Effector CD8-positive, alpha-beta T cell (primary cell): ENCODE data around the gene SPATA32.
"Not testable (repeated sequence)": the region's sequence is repeated elsewhere in the genome, so short reads cannot be mapped to it uniquely, and the experiment has no call there.

ENCODE experiments used
- DNase-seq: peaks from one replicate; lab custom pipeline; 2025; lab: John Stamatoyannopoulos, UW
- total RNA-seq, 4 experiments: gene quantifications; one replicate each; lab custom pipeline; 2026; lab: John Stamatoyannopoulos, UW

Gene SPATA32, protein sequence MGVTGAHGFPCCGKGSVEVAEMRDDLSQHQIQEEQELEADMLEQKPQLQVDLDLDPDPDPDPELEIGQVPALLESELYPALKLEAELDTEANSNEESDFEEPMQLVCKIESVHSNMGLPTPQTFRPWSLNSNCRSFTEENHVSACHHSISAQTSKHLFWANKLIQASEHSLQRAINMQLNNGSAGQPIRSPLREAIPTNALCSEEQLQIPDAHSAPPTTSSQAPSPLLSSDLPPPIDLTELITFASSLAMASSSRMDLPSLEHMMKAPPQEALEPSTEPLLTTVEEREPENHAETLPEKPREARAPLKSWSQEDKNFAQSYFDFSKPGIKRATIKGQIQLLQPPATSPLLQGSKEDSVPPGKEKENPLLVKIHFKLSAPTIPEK
- 0.10 to 0.85 (median 0.54) reads per million in 4 experiments for total RNA-seq

DNA sequence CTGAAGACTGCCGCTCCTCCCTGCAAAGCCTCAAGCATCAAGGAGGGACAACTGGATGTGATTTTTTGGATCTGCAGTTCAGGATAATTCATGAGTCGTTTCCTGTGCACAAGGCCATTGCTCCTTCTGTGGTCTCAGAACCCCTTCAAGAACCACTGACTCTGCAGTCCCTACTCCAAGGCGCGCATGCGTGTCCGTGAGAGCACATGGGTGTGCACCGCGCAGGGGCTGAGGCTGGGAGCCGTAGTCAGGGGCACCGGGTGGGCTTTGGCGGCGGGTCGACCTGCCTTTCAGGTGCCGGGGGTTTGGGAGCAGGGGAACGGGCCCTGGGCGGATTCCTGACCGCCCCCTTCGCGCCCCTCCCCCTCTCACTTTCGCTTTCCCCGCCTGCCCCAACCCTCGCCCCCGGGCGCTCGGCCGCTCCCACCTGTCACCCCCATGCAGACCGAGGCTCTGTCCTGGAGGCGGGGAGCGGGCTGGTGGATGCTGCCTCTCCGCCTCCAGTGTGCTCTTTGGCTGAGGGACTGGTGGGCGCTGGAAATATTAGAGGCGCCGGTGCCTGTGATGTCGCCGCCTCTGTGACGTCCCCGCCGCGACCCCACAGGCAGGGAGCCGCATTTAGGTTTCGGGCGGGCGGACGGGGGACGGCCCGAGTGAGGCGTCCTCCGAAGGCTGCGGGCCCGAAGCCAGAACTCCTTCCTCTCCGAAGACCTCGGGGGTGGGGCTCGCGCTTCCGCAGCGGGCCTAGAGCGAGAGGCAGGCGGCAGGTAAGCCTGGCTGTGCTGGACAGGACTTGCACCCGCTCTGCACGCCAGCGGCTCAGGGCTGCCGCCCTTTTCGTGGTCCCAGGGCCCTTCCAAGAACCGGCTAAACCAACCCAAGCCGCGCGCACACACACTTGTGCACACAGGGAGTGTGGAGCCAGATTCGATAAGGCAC lies at the start of gene SPATA32:
Gene SPATA32, minus strand, starts transcription at position 518 of the 939 bp plus-strand sequence. Its CDS starts 78 bp downstream, at position 440.
- DNase-seq, result peak; percentile 54

DNA sequence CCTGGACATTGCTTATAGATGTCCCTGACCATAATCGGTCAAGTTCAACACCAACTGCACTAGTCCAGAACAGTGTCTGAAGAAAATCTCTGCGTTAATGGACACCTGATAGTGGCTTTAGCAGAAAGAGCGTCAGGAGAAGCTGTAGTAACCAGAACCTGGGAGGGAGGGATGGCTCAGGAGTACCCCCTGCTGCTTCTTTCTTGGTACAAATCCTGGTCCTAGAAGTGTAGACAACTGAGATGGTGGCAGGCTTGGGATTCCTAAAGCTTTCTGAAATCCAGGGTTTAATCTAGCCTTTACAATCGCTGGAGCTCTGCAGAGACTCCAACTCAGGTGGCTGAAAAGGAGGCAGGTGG lies 49.5 kb upstream of the SPATA32 start:
- DNase-seq, result no peak

DNA sequence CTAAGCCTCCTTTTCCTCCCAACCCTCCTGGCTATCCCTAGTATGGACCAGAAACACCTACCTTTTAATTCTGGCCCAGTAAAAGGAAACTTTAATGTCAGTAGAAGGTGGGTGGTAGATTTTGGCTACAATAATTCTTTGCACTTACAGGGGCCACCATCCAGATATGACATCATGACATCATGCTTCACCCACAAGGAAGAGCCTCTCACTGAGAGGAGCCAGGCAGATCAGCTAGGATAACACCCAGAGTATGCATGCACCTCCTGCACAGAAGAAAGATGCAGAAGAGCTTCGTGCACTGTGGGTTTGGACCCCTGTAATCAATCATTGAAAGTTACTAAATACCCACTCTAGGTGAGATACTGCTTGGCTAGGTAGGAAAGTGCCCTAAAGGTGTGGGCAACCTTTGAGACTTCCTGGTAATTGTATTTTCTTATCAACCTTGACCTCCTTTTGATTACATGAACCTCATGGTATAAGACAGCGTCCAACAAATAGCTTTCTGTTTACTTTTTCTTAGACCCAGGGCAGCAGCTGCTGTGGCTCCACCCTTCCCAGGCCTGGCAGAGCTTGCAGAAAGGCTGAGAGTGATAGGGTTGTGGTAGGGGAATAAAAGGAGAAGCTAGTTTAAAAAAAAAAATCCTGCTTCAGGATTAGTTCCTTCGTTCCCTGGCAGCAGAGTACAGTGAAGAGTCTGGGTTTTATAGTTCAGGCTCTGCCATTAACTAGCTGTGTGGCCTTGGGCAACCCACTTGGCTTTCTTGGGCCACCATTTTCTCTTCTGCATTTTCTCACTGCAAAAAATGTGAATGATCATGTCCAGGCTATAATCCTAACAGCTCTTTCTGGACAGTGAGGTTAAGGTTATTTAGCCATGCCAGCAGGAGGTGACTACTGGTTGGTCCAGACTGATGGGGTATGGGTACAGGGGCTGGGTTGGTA lies 48.8 kb upstream of the SPATA32 start:
- no peak for DNase-seq

DNA sequence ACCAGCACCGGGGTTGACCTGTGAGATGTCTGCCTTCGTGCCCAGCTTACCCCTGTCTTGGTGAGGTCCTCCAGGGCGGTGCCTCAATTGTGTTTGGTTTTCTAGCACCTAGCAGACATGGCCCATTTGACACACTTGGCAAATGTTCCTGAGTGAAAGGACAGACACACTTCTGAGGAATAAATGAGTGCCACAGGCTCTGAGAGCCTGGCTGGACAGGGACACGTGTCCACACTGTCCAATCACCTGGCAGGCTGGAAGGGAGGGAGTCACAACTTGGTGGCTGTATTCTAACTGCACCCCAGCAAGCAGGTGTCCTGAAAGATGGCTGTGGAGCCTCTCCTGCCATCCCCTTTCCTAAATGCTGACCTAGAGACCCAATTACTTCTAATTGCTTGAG lies 47.5 kb upstream of the SPATA32 start:
- DNase-seq, result no peak

DNA sequence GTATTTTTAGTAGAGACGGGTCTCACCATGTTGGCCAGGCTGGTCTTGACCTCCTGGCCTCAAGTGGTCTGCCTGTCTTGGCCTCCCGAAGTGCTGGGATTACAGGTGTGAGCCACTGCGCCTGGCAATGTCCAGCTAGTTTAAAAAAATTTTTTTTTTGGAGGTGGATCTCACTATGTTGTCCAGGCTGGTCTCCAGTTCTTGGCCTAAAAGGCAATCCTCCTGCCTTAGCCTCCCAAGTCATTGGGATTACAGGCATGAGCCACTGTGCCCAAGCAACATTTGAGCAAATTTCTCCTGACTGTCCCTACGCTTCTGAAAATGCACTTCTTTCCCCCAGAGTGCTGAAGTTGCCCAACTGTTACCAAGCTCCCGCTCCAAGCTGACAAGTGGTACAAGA lies 46.9 kb upstream of the SPATA32 start:
- DNase-seq, result no peak

DNA sequence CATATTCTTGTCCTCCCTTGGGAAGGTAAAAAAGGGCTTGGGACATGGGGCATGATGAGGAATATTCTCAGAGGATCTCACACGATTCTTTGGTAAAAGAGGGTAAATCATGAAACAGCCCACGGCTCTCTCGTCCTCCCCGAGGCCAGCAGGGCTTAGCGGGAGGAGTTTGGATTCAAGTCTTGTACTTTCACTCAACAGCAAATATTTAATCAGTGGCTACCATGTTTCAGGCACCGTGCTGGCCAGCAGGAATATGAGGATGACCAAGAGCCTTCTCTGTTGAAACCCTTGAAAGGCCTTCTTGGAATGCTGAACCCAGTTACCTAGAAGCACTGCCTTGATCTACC lies 46.1 kb upstream of the SPATA32 start:
- DNase-seq, result no peak

DNA sequence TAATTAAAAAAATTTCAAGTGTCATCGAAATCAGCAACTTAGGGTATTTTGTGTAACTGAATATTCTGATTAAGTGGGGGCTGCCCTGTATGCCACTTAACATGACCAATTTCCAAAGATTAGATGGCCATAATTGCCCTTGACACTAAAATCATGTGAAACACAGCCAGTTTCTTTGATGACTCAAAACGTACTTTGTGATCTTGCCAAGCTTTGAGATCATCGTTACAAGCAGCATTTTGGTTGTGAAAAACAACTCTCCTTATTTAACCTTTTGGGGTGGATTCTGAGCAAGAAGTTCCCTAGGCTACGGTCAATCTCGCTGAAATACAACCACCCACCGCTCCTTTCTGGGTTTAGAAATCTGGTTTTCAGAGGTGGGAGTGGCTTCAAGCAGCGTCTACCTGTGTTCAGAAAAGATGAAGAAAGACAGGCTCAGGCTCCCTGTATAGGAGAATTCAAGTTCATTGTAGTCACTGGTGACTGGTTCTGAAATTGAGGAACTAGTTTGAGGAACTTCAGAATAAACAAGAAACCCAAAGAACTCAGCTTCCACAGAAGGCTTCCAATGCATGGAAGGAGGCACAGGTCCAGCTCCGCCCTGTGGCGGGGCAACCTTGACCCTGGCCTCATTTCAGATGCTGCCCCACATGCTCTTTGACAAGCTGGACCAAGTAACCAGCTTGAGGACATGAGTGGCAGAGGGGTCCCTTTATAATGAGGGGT lies 45.6 kb upstream of the SPATA32 start:
- no peak for DNase-seq

DNA sequence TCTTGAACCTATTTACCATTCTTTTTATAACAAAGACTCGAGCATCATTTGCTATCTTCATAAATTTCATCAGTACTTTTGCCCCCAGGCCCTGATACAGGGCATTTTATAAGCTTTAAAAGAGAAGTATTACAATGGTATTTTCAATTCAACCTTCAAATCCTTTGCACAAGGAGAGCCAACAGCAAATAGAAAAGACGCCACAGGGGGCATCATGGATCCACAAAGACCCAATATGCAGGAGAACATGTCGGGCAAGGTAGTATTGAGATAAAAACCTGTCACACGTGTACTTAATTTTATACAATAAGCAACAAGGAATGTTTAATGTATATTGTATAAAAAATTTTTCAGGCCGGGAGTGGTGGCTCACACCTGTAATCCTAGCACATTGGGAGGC lies 44.7 kb upstream of the SPATA32 start:
- DNase-seq, result no peak

DNA sequence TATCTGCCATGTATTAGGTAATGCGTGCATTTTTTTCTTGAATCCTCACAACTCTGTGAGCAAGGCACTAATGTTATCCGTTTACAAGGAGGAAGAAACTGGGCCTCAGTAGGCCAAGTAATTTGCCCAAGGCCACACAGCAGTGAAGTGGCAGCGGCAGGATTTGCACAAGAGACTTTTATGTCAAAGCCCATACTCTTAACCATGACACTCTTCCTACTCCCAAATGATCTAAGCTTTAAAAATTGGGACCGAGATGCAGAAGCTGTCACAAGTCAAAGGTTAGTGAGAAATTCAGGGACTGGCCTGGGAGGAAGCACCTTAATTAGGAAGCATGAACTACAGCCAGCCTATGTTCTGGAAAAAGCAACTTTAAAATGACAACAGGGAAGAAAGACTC lies 44.2 kb upstream of the SPATA32 start:
- DNase-seq, result no peak

DNA sequence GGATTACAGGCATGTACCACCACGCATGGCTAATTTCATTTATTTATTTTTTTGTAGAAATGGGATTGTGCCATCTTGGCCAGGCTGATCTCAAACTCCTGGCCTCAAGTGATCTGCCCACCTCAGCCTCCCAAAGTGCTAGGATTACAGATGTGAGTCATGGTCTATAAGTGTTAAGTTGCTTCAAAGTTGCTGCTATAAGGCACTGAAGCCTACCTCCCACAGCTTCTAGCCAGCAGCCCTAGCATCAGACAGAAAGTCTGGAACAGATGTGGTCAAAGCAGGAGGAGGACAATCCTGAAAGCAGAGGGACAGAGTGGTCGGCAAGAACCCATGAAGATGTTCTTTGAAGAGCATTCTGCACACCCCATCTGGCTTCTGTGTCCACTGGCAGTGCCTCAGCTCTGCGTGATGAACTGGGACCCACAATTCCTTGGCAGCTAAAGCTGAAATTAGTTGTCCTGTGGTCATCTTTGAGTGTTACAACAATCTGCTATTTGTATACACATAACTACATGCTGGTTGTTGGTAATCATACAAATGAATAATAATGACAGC lies 43.7 kb upstream of the SPATA32 start:
- no peak for DNase-seq

DNA sequence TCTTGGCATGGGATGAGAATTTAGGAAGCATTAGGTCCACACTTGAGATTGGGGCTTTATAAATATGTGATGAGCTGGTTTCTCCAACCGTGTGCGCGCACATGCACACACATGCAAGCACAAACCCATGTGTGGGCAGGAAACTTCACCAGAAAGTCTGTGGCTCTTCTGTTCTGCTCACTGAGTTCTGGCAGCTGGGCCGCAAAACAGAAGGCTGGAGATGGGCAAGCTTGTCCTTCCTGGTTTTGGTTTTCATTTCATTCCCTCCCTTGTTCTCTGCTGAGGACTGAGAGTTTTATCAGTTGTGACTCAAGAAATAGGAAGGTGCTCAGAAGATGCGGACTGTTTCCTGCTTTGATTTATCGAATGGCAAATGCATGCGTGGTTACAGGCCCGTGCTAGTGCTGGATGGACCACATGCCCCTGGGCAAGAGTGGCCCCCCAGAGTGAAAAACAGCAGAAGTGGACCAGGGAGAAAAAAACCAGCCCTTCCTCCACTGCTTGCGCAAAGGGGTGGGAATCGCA lies 40.8 kb upstream of the SPATA32 start:
- DNase-seq, result no peak

DNA sequence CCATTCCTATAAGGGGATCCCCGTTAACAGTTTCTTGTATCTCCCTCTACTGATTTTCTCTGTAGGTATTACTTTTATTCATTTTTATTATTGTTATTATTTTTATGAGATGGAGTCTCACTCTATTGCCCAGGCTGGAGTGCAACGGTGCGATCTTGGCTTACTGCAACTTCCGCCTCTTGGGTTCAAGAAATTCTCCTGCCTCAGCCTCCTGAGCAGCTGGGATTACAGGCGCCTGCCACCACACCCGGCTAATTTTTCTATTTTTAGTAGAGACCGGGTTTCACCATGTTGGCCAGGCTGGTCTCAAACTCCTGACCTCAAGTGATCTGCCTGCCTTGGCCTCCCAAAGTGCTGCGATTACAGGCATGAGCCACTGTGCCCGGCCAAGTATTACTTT lies 40.3 kb upstream of the SPATA32 start:
- DNase-seq, result not testable (repeated sequence)

DNA sequence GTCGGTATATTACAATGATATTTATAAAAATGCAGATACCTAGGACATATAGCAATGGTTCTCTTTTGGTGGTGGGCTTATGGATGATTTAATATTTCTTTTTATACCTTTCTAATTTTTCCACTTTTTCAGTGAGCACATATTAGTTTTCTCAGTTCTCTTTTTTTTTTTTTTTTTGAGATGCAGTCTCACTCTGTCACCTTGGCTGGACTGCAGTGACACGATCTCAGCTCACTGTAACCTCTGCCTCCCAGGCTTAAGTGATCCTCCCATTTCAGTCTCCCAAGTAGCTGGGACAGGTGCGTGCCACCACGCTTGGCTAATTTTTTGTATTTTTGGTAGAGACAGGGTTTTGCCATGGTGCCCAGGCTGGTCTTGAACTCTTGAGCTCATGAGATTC lies 39.8 kb upstream of the SPATA32 start:
- no peak for DNase-seq

DNA sequence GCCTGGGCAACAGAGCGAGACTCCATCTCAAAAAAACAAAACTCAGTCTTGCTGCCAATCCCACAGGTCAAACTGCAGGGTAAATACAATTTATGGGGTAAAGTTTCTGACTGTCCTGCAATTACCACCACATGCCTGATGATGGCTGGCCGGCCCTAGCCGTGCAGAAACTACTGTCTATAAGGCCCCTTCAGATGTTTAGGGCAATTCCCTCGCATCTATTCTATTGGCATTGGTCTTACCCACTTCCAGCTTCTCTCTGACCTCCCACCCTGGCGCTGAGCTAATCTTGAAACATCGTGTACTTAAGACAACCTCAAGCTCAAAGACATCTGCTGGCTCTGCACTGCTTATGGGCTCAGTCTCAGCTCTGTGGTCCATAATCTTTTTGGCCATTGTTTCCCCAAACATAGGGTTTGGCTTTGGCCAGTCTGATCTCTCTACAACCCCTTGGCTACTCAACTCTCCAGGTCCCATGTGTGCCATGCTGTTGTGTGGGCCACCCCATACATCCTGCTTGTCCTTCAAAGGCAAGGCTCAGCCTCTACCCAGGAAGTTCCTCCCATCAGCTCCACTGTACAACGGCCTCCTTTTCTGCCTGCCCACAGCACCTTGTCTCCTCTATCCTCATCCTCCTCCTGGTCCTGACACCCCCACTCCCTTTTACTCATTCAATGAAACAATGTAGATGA lies 38.3 kb upstream of the SPATA32 start:
- no peak for DNase-seq

DNA sequence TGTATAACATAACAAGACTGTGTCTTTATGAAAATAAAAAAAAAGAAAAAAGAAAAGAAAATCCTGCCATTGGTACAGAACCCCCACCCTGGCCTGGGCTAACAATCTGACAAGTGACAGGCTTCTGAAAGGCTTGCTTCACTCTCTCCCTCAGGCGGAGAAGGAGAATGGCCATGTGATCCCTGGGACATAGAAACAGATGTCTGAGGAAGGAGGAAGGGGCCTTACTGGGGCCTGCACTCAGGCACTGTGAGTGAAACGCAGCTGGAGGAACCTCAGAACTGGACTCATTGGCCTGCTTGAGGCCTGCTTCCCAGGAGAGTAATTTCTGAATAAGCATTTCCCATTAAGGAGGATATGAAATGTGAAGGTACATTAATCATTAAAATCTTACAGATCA lies 37.5 kb upstream of the SPATA32 start:
- no peak for DNase-seq

DNA sequence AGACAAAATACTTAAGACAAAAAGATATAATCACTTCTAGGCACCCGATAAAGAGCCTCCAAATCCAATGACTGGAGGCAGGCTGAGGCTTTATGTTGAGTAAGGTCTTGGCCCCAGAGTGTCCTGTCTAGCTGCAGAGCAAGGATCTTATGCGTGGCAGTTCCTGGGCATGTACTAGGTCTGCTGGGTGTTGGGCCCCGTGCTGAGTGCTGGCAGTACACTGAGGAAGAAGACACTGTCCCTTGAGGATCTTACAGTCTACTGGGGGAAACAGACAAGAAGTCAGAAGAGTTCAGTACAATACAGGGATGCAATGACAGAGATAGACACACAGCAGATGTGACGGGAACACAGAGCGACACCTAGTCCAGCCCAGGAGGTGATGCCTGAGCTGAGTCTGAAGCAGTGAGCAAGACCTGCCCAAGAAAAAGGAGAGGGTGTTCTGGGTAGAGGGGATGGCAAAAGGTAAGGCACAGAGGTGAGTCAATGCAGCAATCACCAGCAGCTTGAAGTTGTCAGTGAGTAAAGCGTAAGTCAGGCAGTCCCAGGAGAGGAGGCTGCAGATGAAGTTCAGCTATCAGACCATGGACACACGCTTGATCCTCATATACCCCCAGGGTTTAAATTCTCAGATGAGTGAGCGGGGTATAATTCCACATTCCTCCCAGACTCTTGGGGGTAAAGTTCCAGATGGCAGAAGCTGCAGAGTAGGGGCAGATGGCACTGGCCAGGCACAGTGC lies 36.8 kb upstream of the SPATA32 start:
- DNase-seq, result no peak

DNA sequence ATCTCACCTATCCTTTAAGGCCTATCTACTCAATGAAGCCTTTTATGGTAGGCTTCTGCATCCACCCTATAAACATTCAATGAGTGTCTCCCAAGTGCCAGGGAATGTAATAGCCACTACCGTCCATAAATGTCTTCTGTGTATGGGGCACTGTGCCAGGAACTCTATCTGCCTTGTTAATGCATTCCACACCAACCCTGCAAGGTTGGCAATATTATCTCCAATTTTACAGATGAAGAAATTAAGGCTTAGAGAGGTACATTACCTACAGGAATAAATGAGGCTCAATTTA lies 34.9 kb upstream of the SPATA32 start:
- no peak for DNase-seq

DNA sequence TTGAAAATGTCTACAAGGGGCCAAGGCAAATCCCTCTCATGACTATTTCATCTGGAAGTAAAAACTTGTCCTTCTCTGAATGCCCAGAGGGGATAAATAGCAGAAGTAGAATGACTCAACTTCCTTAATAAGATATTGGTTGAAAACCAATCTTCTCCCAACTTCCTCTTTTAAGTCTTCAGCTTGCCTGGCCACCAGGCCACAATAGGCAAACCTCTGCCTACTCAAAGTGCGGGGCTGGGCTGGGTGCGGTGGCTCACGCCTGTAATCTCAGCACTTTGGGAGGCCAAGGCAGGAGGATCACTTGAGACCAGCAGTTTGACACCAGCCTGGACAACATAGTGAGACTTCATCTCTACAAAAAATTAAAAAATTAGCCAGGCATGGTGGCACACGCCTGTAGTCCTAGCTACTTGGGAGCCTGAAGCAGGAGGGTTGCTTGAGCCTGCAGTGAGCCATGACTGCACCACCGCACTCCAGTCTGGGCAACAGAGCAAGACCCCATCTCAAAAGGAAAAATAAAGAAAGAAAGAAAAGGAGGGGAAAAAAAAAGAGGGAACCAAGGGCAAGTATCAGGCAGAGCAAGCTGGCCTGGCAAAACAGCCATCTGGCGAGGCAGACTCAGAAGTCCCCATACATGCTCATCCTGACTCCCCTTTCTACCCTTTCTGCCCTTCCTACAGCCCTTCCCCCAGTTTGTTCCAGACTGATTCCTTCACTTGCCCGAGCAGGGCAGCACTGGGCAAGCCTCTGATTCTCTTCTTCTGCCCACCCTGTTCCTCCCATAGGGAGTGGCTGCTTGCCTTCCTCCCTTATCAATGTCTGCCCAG lies 34.3 kb upstream of the SPATA32 start:
- no peak for DNase-seq

DNA sequence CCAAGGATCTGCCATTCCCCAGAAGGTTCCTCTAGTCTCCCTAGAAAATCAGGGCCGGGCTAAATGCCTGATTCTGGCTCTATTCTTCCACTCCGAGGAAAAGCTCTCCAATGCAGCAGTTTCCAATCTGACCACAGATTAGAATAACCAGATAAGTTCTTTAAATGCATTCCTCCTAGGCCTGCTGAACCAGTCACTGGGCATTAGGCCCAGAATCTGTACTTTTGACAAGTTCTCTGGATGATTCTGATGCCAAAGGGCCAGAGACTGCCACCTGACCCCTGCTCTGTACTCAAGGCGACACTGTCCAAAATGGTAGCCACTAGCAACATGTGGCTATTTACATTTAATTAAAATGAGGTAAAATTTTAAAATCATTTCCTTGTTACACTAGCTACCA lies 32.6 kb upstream of the SPATA32 start:
- DNase-seq, result no peak
